Type B pancreatic cell (in vitro differentiated cells): ENCODE measurements around the gene ANAPC13. TPM values are rescaled to one million over a fixed set of nuclear protein-coding genes. Genes with fewer than 3 reads are reported as not detected.
A peak's percentile ranks its signal among the peaks of the same experiment; 100 is the strongest.

ENCODE experiments used
- DNase-seq: peaks from one replicate; pipeline ENCODE4 v3.0.0; 2021; ENCODE audit warnings: mixed read lengths; ENCODE audit not compliant: unreplicated experiment; ENCODE audit errors: extremely low spot score
- H3K27ac Mint-ChIP-seq: 2 replicates; pipeline ENCODE4 v1.8.0; 2021; ENCODE audit warnings: mild to moderate bottlenecking, mixed read lengths
- H3K27me3 Mint-ChIP-seq: 2 replicates; pipeline ENCODE4 v1.8.0; 2021; ENCODE audit warnings: mixed read lengths
- H3K36me3 Mint-ChIP-seq: 2 replicates; pipeline ENCODE4 v1.8.0; 2021; ENCODE audit warnings: mixed read lengths
- H3K4me1 Mint-ChIP-seq: one replicate; pipeline ENCODE4 v1.8.0; 2021; ENCODE audit warnings: mixed read lengths; ENCODE audit not compliant: unreplicated experiment
- H3K4me3 Mint-ChIP-seq: 2 replicates; pipeline ENCODE4 v1.8.0; 2021; ENCODE audit warnings: mild to moderate bottlenecking, mixed read lengths
- H3K9me3 Mint-ChIP-seq: 2 replicates; pipeline ENCODE4 v1.8.0; 2021; ENCODE audit warnings: mixed read lengths
- CTCF ChIP-seq: fragments of 200-600 bp; sonication (generic); conservative IDR thresholded peaks from 2 replicates; pipeline ENCODE4 v1.5.0; 2021; ENCODE audit warnings: antibody characterized with exemption, mild to moderate bottlenecking
- total RNA-seq: library from RNA; stranded (reverse); gene quantifications from 2 replicates; pipeline ENCODE4 v1.2.1, GENCODE V29; 2021; ENCODE audit warnings: low replicate concordance

Gene ANAPC13
- total RNA-seq, 1 donor from 2014 or later = 57.0 TPM

- Mint-ChIP-seq H3K36me3 (no peaks in the 10 kb centered on the region), H3K4me1 (peaks cover 35% of the 10 kb centered on the region), H3K4me3 (no peak overlapping the region), H3K9me3 (no peaks in the 10 kb centered on the region), H3K27me3 (peaks cover 4% of the 10 kb centered on the region), H3K27ac (no peak overlapping the region)
- no peak for DNase-seq
- TF ChIP-seq CTCF = no peak
Observed at GRCh38 chr3:134466331-134466730, 19.5 kb downstream of the ANAPC13 start.

- DNase-seq = no peak
- H3K36me3 Mint-ChIP-seq = no peaks in the 10 kb centered on the region
- H3K4me1 Mint-ChIP-seq = peaks cover 40% of the 10 kb centered on the region
- TF ChIP-seq CTCF = no peak
- no peaks in the 10 kb centered on the region for H3K9me3 Mint-ChIP-seq
- H3K27ac Mint-ChIP-seq = peak overlapping the region; percentile 85
- H3K4me3 Mint-ChIP-seq = peak overlapping the region; percentile 62
- H3K27me3 Mint-ChIP-seq = peaks cover 4% of the 10 kb centered on the region
Observed at GRCh38 chr3:134464689-134465365, 21.0 kb downstream of the ANAPC13 start.

- peak overlapping the region; percentile 62 for H3K4me3 Mint-ChIP-seq
- peaks cover 40% of the 10 kb centered on the region for H3K4me1 Mint-ChIP-seq
- H3K36me3 Mint-ChIP-seq = no peaks in the 10 kb centered on the region
- DNase-seq = peak; percentile 78
- H3K9me3 Mint-ChIP-seq = no peaks in the 10 kb centered on the region
- peaks cover 4% of the 10 kb centered on the region for H3K27me3 Mint-ChIP-seq
- peak overlapping the region; percentile 85 for H3K27ac Mint-ChIP-seq
- TF ChIP-seq CTCF = no peak
Observed at GRCh38 chr3:134464064-134464688, 21.6 kb downstream of the ANAPC13 start.

GRCh38 chr3:134463676-134464063, 22.1 kb downstream of the ANAPC13 start:
- Mint-ChIP-seq H3K4me1 (peaks cover 40% of the 10 kb centered on the region), H3K9me3 (no peaks in the 10 kb centered on the region), H3K4me3 (peak overlapping the region; percentile 62), H3K36me3 (no peaks in the 10 kb centered on the region), H3K27ac (peak overlapping the region; percentile 85), H3K27me3 (peaks cover 4% of the 10 kb centered on the region)
- no peak for DNase-seq
- TF ChIP-seq CTCF = no peak

GRCh38 chr3:134462331-134462941, 23.3 kb downstream of the ANAPC13 start:
- TF ChIP-seq CTCF = no peak
- DNase-seq = no peak
- H3K27ac Mint-ChIP-seq = peak overlapping the region; percentile 86
- peak overlapping the region; percentile 68 for H3K4me3 Mint-ChIP-seq
- H3K9me3 Mint-ChIP-seq = no peaks in the 10 kb centered on the region
- H3K36me3 Mint-ChIP-seq = no peaks in the 10 kb centered on the region
- H3K27me3 Mint-ChIP-seq = peaks cover 4% of the 10 kb centered on the region
- peaks cover 47% of the 10 kb centered on the region for H3K4me1 Mint-ChIP-seq
